H1 (cell line): ENCODE results near the gene MRPS15. TPM values are rescaled to one million over a fixed set of nuclear protein-coding genes. Genes with fewer than 3 reads are reported as not detected.

Source experiments
- CTCF ChIA-PET: fragments of 300-600 bp; sonication (Branson Sonifier 250); formaldehyde crosslinking; loops from one replicate; lab custom pipeline; 2021; ENCODE audit not compliant: partially characterized antibody; lab: Charles Lee
- POLR2A ChIA-PET: fragments of 300-600 bp; sonication (Branson Sonifier 250); formaldehyde crosslinking; loops from one replicate; lab custom pipeline; 2021; ENCODE audit warnings: inconsistent platforms; ENCODE audit not compliant: partially characterized antibody; lab: Charles Lee
- DNase-seq, 2 experiments: peaks; one replicate each; pipeline versions ENCODE4 v3.0.0 to v3.0.0-alpha.2; 2010 to 2022; ENCODE audit warnings: low spot score in 2 of 2, low read depth in 1 of 2, mixed read lengths in 1 of 2
- FAIRE-seq: peaks from 2 replicates; lab custom pipeline; 2011; peaks lifted over from hg19 to GRCh38; lab: Jason Lieb, UNC
- H2AFZ ChIP-seq: 2 replicates; pipeline ENCODE4 v1.8.1; 2012; ENCODE audit warnings: low read length, inconsistent platforms
- H2AK5ac ChIP-seq: 2 replicates; pipeline ENCODE4 v1.6.1; 2013; ENCODE audit warnings: low read depth, low read length
- H2BK120ac ChIP-seq: replicated peaks from 2 replicates; pipeline ENCODE3; 2013; ENCODE audit warnings: low read depth, low read length, inconsistent platforms
- H2BK12ac ChIP-seq: 2 replicates; pipeline ENCODE4 v1.6.1; 2013; ENCODE audit warnings: low read depth, low read length
- H2BK15ac ChIP-seq: 2 replicates; pipeline ENCODE4 v1.6.1; 2013; ENCODE audit warnings: low read length
- H2BK20ac ChIP-seq: 2 replicates; pipeline ENCODE4 v1.6.1; 2013; ENCODE audit warnings: low read length
- H2BK5ac ChIP-seq: 2 replicates; pipeline ENCODE4 v1.6.1; 2013; ENCODE audit warnings: low read depth, low read length
- H3K14ac ChIP-seq: 2 replicates; pipeline ENCODE4 v1.6.1; 2013; ENCODE audit warnings: inconsistent platforms; ENCODE audit not compliant: insufficient read length
- H3K18ac ChIP-seq: 2 replicates; pipeline ENCODE4 v1.6.1; 2013; ENCODE audit warnings: low read length; ENCODE audit errors: extremely low read depth
- H3K23ac ChIP-seq: 2 replicates; pipeline ENCODE4 v1.6.1; 2013; ENCODE audit warnings: inconsistent platforms; ENCODE audit not compliant: insufficient read length
- H3K23me2 ChIP-seq: 2 replicates; pipeline ENCODE4 v1.6.1; 2013; ENCODE audit warnings: low read depth, low read length
- H3K27ac ChIP-seq: 2 replicates; pipeline ENCODE4 v1.6.1; 2011; ENCODE audit warnings: low read depth, low read length, inconsistent platforms
- H3K27me3 ChIP-seq, 4 experiments: replicated peaks in 1 of 4; 1 replicate in 1 of 4; 2 replicates in 3 of 4; pipeline versions ENCODE4 v1.6.1 to v1.8.1; 2011 to 2013; ENCODE audit warnings: low read length in 3 of 4, mild to moderate bottlenecking in 3 of 4, inconsistent platforms in 2 of 4, mixed read lengths in 2 of 4, moderate library complexity in 1 of 4; ENCODE audit not compliant: control insufficient read depth in 3 of 4, insufficient read depth in 3 of 4; ENCODE audit errors: extremely low read depth in 1 of 4
- H3K36me3 ChIP-seq, 4 experiments: 2 replicates each; pipeline versions ENCODE4 v1.6.1 to v1.8.1; 2011 to 2013; ENCODE audit warnings: mild to moderate bottlenecking in 4 of 4, low read length in 3 of 4, moderate library complexity in 2 of 4, control low read depth in 1 of 4, inconsistent platforms in 1 of 4; ENCODE audit not compliant: insufficient read depth in 4 of 4, control insufficient read depth in 2 of 4
- H3K4ac ChIP-seq: replicated peaks from 2 replicates; pipeline ENCODE3; 2013; ENCODE audit warnings: low read length, low read depth, mixed read lengths, inconsistent platforms; ENCODE audit not compliant: insufficient read length
- H3K4me1 ChIP-seq, 4 experiments: replicated peaks in 1 of 4; 1 replicate in 1 of 4; 2 replicates in 3 of 4; pipeline versions ENCODE4 v1.6.1 to v1.8.1; 2011 to 2013; ENCODE audit warnings: low read length in 3 of 4, inconsistent platforms in 2 of 4, mixed read lengths in 1 of 4; ENCODE audit not compliant: insufficient read depth in 4 of 4, control insufficient read depth in 3 of 4
- H3K4me2 ChIP-seq, 2 experiments: 2 replicates each; pipeline versions ENCODE4 v1.6.1 to v1.8.1; 2011 to 2013; ENCODE audit warnings: low read depth in 2 of 2, low read length in 2 of 2, control low read depth in 1 of 2, inconsistent platforms in 1 of 2, mild to moderate bottlenecking in 1 of 2; ENCODE audit not compliant: insufficient read depth in 1 of 2
- H3K4me3 ChIP-seq, 4 experiments: fragments of 200-600, 300-600 bp in 1 of 4; sonication (generic), shearing (Covaris generic), sonication (Bioruptor Twin) in 1 of 4; 2 replicates each; pipeline versions ENCODE4 v1.5.1 to v1.8.1; 2011 to 2016; ENCODE audit warnings: low read length in 4 of 4, low read depth in 3 of 4, control low read depth in 2 of 4, inconsistent platforms in 2 of 4, mild to moderate bottlenecking in 2 of 4, mixed read lengths in 1 of 4, moderate library complexity in 1 of 4; ENCODE audit not compliant: insufficient read depth in 2 of 4; ENCODE audit errors: extremely low read depth in 1 of 4
- H3K56ac ChIP-seq: replicated peaks from 2 replicates; pipeline ENCODE3; 2013; ENCODE audit warnings: low read depth, mild to moderate bottlenecking, mixed read lengths, low read length, inconsistent platforms; ENCODE audit not compliant: insufficient read length
- H3K79me1 ChIP-seq: 2 replicates; pipeline ENCODE4 v1.6.1; 2013; ENCODE audit warnings: low read depth, low read length, control low read depth
- H3K79me2 ChIP-seq, 2 experiments: 2 replicates each; pipeline versions ENCODE4 v1.6.1 to v1.8.1; 2012 to 2013; ENCODE audit warnings: low read length in 2 of 2, mild to moderate bottlenecking in 2 of 2, inconsistent platforms in 1 of 2; ENCODE audit not compliant: insufficient read depth in 2 of 2, control insufficient read depth in 1 of 2
- H3K9ac ChIP-seq, 4 experiments: replicated peaks in 1 of 4; 1 replicate in 1 of 4; 2 replicates in 3 of 4; pipeline versions ENCODE4 v1.6.1 to v1.8.1; 2011 to 2013; ENCODE audit warnings: low read depth in 3 of 4, low read length in 3 of 4, control low read depth in 2 of 4, mild to moderate bottlenecking in 2 of 4, moderate library complexity in 2 of 4, inconsistent platforms in 1 of 4; ENCODE audit errors: extremely low read depth in 1 of 4
- H3K9me3 ChIP-seq, 2 experiments: 2 replicates each; pipeline versions ENCODE4 v1.6.1 to v1.8.1; 2012 to 2013; ENCODE audit warnings: mild to moderate bottlenecking in 2 of 2, moderate library complexity in 2 of 2, control low read depth in 1 of 2, inconsistent platforms in 1 of 2, low read depth in 1 of 2, low read length in 1 of 2, mixed read lengths in 1 of 2; ENCODE audit not compliant: insufficient read depth in 2 of 2
- H4K20me1 ChIP-seq, 2 experiments: replicated peaks in 1 of 2; 2 replicates each; pipeline versions ENCODE3 to v1.8.1; 2011 to 2013; ENCODE audit warnings: inconsistent platforms in 2 of 2, low read length in 2 of 2, mild to moderate bottlenecking in 1 of 2; ENCODE audit not compliant: insufficient read depth in 2 of 2, control insufficient read depth in 1 of 2
- H4K5ac ChIP-seq: 2 replicates; pipeline ENCODE4 v1.6.1; 2013; ENCODE audit warnings: low read length, low read depth, mixed read lengths, inconsistent platforms; ENCODE audit not compliant: insufficient read length
- H4K8ac ChIP-seq: 2 replicates; pipeline ENCODE4 v1.8.0; 2013; ENCODE audit warnings: mild to moderate bottlenecking, moderate library complexity, low read length, inconsistent platforms; ENCODE audit not compliant: insufficient read depth; ENCODE audit errors: extremely low read depth
- H4K91ac ChIP-seq: replicated peaks from 2 replicates; pipeline ENCODE3; 2013; ENCODE audit warnings: low read length, mixed read lengths, inconsistent platforms; ENCODE audit not compliant: insufficient read length
- ASH2L ChIP-seq: fragments of 200-600, 300-600 bp; sonication (generic); IDR thresholded peaks from one replicate; pipeline ENCODE4 v1.7.1; 2017; ENCODE audit warnings: low read length
- CTBP2 ChIP-seq: IDR thresholded peaks from 2 replicates; pipeline ENCODE4 v1.7.0; 2011; ENCODE audit warnings: borderline replicate concordance, mild to moderate bottlenecking, moderate library complexity, mixed read lengths, low read length; ENCODE audit not compliant: insufficient read depth, insufficient read length
- EGR1 ChIP-seq: IDR thresholded peaks from 2 replicates; pipeline ENCODE4 v1.6.1; 2011; ENCODE audit warnings: low read depth, low read length, borderline replicate concordance
- EZH2 ChIP-seq: fragments of 200-600 bp; sonication (generic); IDR thresholded peaks from 2 replicates; pipeline ENCODE4 v1.7.1; 2012; ENCODE audit warnings: low read depth, mild to moderate bottlenecking, moderate library complexity, low read length, inconsistent platforms; ENCODE audit not compliant: severe bottlenecking
- FOSL1 ChIP-seq: IDR thresholded peaks from 2 replicates; pipeline ENCODE4 v1.6.1; 2011; ENCODE audit warnings: mild to moderate bottlenecking, low read depth, low read length, moderate library complexity; ENCODE audit not compliant: insufficient read depth
- GTF2F1 ChIP-seq: IDR thresholded peaks from 2 replicates; pipeline ENCODE4 v1.6.1; 2012; ENCODE audit warnings: low read depth, low read length, improper control_type of control experiment, borderline replicate concordance
- HDAC2 ChIP-seq, 2 experiments: fragments of 300-600 bp in 1 of 2; sonication (generic) in 1 of 2; IDR thresholded peaks; 2 replicates each; pipeline ENCODE4 v1.6.1; 2011 to 2012; ENCODE audit warnings: low read depth in 2 of 2, low read length in 2 of 2, mild to moderate bottlenecking in 2 of 2, moderate library complexity in 2 of 2, borderline replicate concordance in 1 of 2, inconsistent platforms in 1 of 2
- MAX ChIP-seq: IDR thresholded peaks from 2 replicates; pipeline ENCODE4 v1.6.1; 2012; ENCODE audit warnings: inconsistent platforms
- RFX5 ChIP-seq: IDR thresholded peaks from 2 replicates; pipeline ENCODE4 v1.6.1; 2011; ENCODE audit warnings: low read depth, low read length, improper control_type of control experiment, borderline replicate concordance
- RNF2 ChIP-seq: fragments of 200-900, 300-1000 bp; sonication (generic); IDR thresholded peaks from 2 replicates; pipeline ENCODE4 v1.7.1; 2016; ENCODE audit warnings: borderline replicate concordance, low read depth, mild to moderate bottlenecking, antibody characterized with exemption, low read length; ENCODE audit not compliant: poor library complexity, severe bottlenecking; ENCODE audit errors: missing control alignments
- SAP30 ChIP-seq: fragments of 300-600 bp; sonication (generic); IDR thresholded peaks from 2 replicates; pipeline ENCODE4 v1.7.1; 2012; ENCODE audit warnings: low read length, moderate library complexity, mild to moderate bottlenecking, inconsistent platforms; ENCODE audit not compliant: insufficient read depth, insufficient replicate concordance
- SRF ChIP-seq: IDR thresholded peaks from 2 replicates; pipeline ENCODE4 v1.6.1; 2011; ENCODE audit warnings: mild to moderate bottlenecking, low read depth, low read length, moderate library complexity
- TBP ChIP-seq: IDR thresholded peaks from 2 replicates; pipeline ENCODE4 v1.6.1; 2011; ENCODE audit warnings: low read depth, low read length, improper control_type of control experiment
- WGBS, 2 experiments: shearing (Covaris generic) in 1 of 2; methylation state at CpG; one replicate each; pipeline versions ENCODE4 v1.1.6 to v1.1.7; 2013 to 2015; ENCODE audit warnings: low lambda C conversion rate in 2 of 2, mixed read lengths in 2 of 2, inconsistent platforms in 1 of 2, low coverage in 1 of 2, missing lambda C conversion rate in 1 of 2; ENCODE audit not compliant: insufficient replicate concordance in 2 of 2, insufficient coverage in 1 of 2, insufficient read length in 1 of 2; ENCODE audit errors: extremely low coverage in 1 of 2, missing lambda C conversion rate in 1 of 2; 5-methylcytosine and 5-hydroxymethylcytosine counted together
- polyA plus RNA-seq, 7 experiments: library from polyadenylated mRNA; depleted of rRNA in 3 of 7; stranded (reverse) in 5 of 7; unstranded in 2 of 7; fragments of >200 nt in 5 of 7; fragments of 200-250 nt in 2 of 7; gene quantifications; 1 replicate in 5 of 7; 2 replicates in 1 of 7; 4 replicates in 1 of 7; pipeline versions ENCODE4 v1.2.1 to v1.2.3, GENCODE V29; 2011 to 2013; ENCODE audit warnings: missing spikeins in 2 of 7, mixed read lengths in 2 of 7
- total RNA-seq: library from RNA; stranded (reverse); fragmentation: NEBNext Ultra II Directional; extraction: Animal tissue kit (Norgen Biotek cat#: 25700); gene quantifications from 2 replicates; pipeline ENCODE4 v1.2.1, GENCODE V29; 2021

MRPS15 gene
- total and polyA plus RNA-seq, 2 of the 8 experiments (the other 6 are each of a cell fraction or from before 2014, with no cell fraction given), result 53.6 to 129 TPM

GRCh38 chr1:36497207-36497606, 33.0 kb upstream of the MRPS15 start:
- no peak overlapping the region for H3K56ac ChIP-seq
- H3K23me2 ChIP-seq, result peaks cover 6% of the 10 kb centered on the region; the same call in 1 of the 2 replicates
- no peak overlapping the region for H2BK20ac ChIP-seq
- H2BK12ac ChIP-seq, result no peak overlapping the region
- no peak overlapping the region for H2BK15ac ChIP-seq
- no peak overlapping the region for H4K8ac ChIP-seq
- H3K79me1 ChIP-seq, result no peaks in the 10 kb centered on the region
- H2BK120ac ChIP-seq, result no peak overlapping the region
- DNase-seq (no peak), FAIRE-seq (no peak)
- no peak overlapping the region for H3K9ac ChIP-seq
- no peak overlapping the region for H3K14ac ChIP-seq
- H2AK5ac ChIP-seq, result no peak overlapping the region
- no peak overlapping the region for H3K4me2 ChIP-seq
- no peak overlapping the region for H3K4me3 ChIP-seq
- no peak overlapping the region for H2BK5ac ChIP-seq
- no peaks in the 10 kb centered on the region for H3K9me3 ChIP-seq
- CTCF ChIA-PET, result interaction anchor here (0.6 to 3.0 kb wide), 4 partner anchors 12 to 810 kb away, joined by 3 to 14 read pairs (median 4); no protein-coding TSS in a partner anchor
- no peaks in the 10 kb centered on the region for H3K36me3 ChIP-seq
- POLR2A ChIA-PET, result interaction anchor here (0.6 kb wide), 2 partner anchors 140 to 369 kb away, joined by 3 read pairs; no protein-coding TSS in a partner anchor
- no peaks in the 10 kb centered on the region for H4K20me1 ChIP-seq
- no peak overlapping the region for H4K5ac ChIP-seq
- H3K79me2 ChIP-seq, result no peaks in the 10 kb centered on the region
- no peaks in the 10 kb centered on the region for H3K27me3 ChIP-seq
- H3K18ac ChIP-seq, result no peak overlapping the region
- H4K91ac ChIP-seq, result no peak overlapping the region
- no peak overlapping the region for H3K23ac ChIP-seq
- H3K27ac ChIP-seq, result no peak overlapping the region
- H2AFZ ChIP-seq, result no peak overlapping the region
- WGBS, 2 experiments, result 85% methylated on average over 2 of the region's 2 CpGs; no CpG with 5 or more reads in 1 of the 2 experiments
- no peak overlapping the region for H3K4ac ChIP-seq
- no peaks in the 10 kb centered on the region for H3K4me1 ChIP-seq
- TF ChIP-seq RFX5 (no peak), RNF2 (no peak), FOSL1 (no peak), GTF2F1 (no peak), ASH2L (no peak), SRF (no peak), CTBP2 (no peak), TBP (no peak), HDAC2 (IDR thresholded peaks at IDR 0.05; ENCODE audit: borderline replicate concordance in 1 of 2, low read depth in 2 of 2, low read length in 2 of 2) (no peak), MAX (no peak), SAP30 (no peak), EGR1 (no peak), EZH2 (no peak)
